Measurements from ENCODE around the gene SLC26A5. TPM values are rescaled to one million over a fixed set of nuclear protein-coding genes. Genes with fewer than 3 reads are reported as not detected.
A peak's percentile ranks its signal among the peaks of the same experiment; 100 is the strongest.

Gene SLC26A5
- total and polyA plus RNA-seq, 2 of the 8 experiments (the other 6 are each of a cell fraction or from before 2014, with no cell fraction given): 0.09 to 0.24 TPM

DNA sequence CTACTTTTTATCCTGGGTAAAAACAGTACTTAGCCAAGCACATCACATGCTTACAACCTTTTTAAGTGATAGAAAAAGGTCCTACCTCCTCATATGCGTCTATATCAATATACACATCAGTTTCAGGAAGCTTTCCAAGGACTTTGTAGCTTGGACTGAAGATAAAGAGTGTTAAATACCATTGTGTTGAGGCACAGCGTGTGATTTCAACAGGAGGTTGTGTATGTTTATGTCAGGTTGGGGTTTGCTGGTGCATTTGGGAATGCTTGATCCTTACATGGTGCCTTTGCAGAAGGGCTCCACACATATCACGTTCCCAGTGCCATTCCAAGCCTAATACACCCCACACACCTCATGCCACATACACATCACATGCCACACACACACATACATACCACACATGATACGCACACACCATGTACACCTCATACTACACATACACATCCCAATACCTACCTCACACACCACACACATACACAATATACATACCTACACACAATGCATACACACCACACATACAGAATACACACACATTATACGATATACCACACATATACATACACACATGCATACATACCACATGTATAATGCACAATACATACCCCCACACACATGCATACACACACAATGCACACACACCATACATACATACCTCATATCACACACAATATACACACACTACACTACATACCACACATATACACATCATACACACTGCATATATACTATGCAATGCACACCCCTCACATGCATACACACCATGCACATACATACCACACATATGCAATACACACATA lies 65.4 kb downstream of the SLC26A5 start:
- no peak overlapping the region for H3K9ac ChIP-seq (replicated peaks in 1 of 4; ENCODE audit: extremely low read depth in 1 of 4, low read depth in 3 of 4, low read length in 3 of 4)
- no peaks in the 10 kb centered on the region for H3K4me1 ChIP-seq (replicated peaks in 1 of 4; ENCODE audit: control insufficient read depth in 3 of 4, insufficient read depth in 4 of 4, low read length in 3 of 4)
- H3K27ac ChIP-seq (ENCODE audit: low read depth, low read length): no peak overlapping the region
- no peak overlapping the region for H3K18ac ChIP-seq (ENCODE audit: extremely low read depth, low read length)
- no peaks in the 10 kb centered on the region; a peak in 1 of 8 replicates for H3K36me3 ChIP-seq (ENCODE audit: control insufficient read depth in 2 of 4, insufficient read depth in 4 of 4, low read length in 3 of 4)
- H3K79me1 ChIP-seq (ENCODE audit: low read depth, low read length): peaks cover 5% of the 10 kb centered on the region; the same call in 1 of the 2 replicates
- H4K20me1 ChIP-seq (replicated peaks in 1 of 2; ENCODE audit: control insufficient read depth in 1 of 2, insufficient read depth in 2 of 2, low read length in 2 of 2): peaks cover 3 to 13% of the 10 kb centered on the region in 2 experiments
- no peak overlapping the region for H3K4me2 ChIP-seq (ENCODE audit: insufficient read depth in 1 of 2, low read depth in 2 of 2, low read length in 2 of 2)
- H3K9me3 ChIP-seq (ENCODE audit: insufficient read depth in 2 of 2, low read depth in 1 of 2, low read length in 1 of 2): peaks cover 0 to 6% of the 10 kb centered on the region in 2 experiments; a peak in 1 of 4 replicates
- H3K27me3 ChIP-seq (replicated peaks in 1 of 4; ENCODE audit: control insufficient read depth in 3 of 4, extremely low read depth in 1 of 4, insufficient read depth in 3 of 4, low read length in 3 of 4): no peaks in the 10 kb centered on the region
- no peak overlapping the region for H3K14ac ChIP-seq (ENCODE audit: insufficient read length)
- no peak overlapping the region for H3K4ac ChIP-seq (replicated peaks; ENCODE audit: insufficient read length, low read depth, low read length)
- no peak overlapping the region for H2BK5ac ChIP-seq (ENCODE audit: low read depth, low read length)
- no peak overlapping the region for H2AK5ac ChIP-seq (ENCODE audit: low read depth, low read length)
- DNase-seq (ENCODE audit: low read depth in 1 of 2, low spot score in 2 of 2) (no peak), FAIRE-seq (no peak)
- H3K56ac ChIP-seq (replicated peaks; ENCODE audit: insufficient read length, low read depth, low read length): no peak overlapping the region
- ChIA-PET POLR2A (ENCODE audit: partially characterized antibody) (no interaction called here), CTCF (ENCODE audit: partially characterized antibody) (no interaction called here)
- H2BK12ac ChIP-seq (ENCODE audit: low read depth, low read length): no peak overlapping the region
- no peak for TF ChIP-seq POLR2AphosphoS5 (IDR thresholded peaks at IDR 0.05; ENCODE audit: low read depth, low read length)
- no peak overlapping the region for H4K5ac ChIP-seq (ENCODE audit: insufficient read length, low read depth, low read length)
- H4K91ac ChIP-seq (replicated peaks; ENCODE audit: insufficient read length, low read length): peak overlapping the region; percentile 66
- H3K23ac ChIP-seq (ENCODE audit: insufficient read length): no peak overlapping the region
- peaks cover 14% of the 10 kb centered on the region for H3K23me2 ChIP-seq (ENCODE audit: low read depth, low read length)
- no peak overlapping the region for H2BK15ac ChIP-seq (ENCODE audit: low read length)
- H2BK20ac ChIP-seq (ENCODE audit: low read length): no peak overlapping the region
- no peak overlapping the region for H2BK120ac ChIP-seq (replicated peaks; ENCODE audit: low read depth, low read length)
- no peak overlapping the region for H4K8ac ChIP-seq (ENCODE audit: extremely low read depth, insufficient read depth, low read length)
- H2AFZ ChIP-seq (ENCODE audit: low read length): no peak overlapping the region
- no peaks in the 10 kb centered on the region for H3K79me2 ChIP-seq (ENCODE audit: control insufficient read depth in 1 of 2, insufficient read depth in 2 of 2, low read length in 2 of 2)
- 93 to 100% methylated on average over 1 to 5 of the region's 5 CpGs for WGBS, 2 experiments (ENCODE audit: extremely low coverage in 1 of 2, insufficient coverage in 1 of 2, insufficient read length in 1 of 2, insufficient replicate concordance in 2 of 2, low coverage in 1 of 2, low lambda C conversion rate in 2 of 2, missing lambda C conversion rate in 1 of 2)
- H3K4me3 ChIP-seq (ENCODE audit: extremely low read depth in 1 of 4, insufficient read depth in 2 of 4, low read depth in 3 of 4, low read length in 4 of 4): no peak overlapping the region
